GM12874 (cell line): ENCODE results near the gene RBMX2.

Experiments
- CTCF ChIP-seq: IDR thresholded peaks from 2 replicates; pipeline ENCODE4 v1.5.1; 2011; ENCODE audit warnings: low read depth, mild to moderate bottlenecking, control low read depth, low read length, moderate library complexity; ENCODE audit not compliant: insufficient read depth

RBMX2 gene

GRCh38 chrX:130401415-130402207 lies at the start of gene RBMX2:
Gene RBMX2 (plus strand): TSS chrX:130401987. CDS start chrX:130402033, 46 bp downstream.
- no peak for TF ChIP-seq CTCF

GRCh38 chrX:130376077-130376476 lies 25.7 kb upstream of the RBMX2 start:
- TF ChIP-seq CTCF: no peak

GRCh38 chrX:130378024-130378669 lies 23.6 kb upstream of the RBMX2 start:
- TF ChIP-seq CTCF: no peak

GRCh38 chrX:130385520-130385919 lies 16.3 kb upstream of the RBMX2 start, which contains the start of gene GPR119:
Gene GPR119 (minus strand): TSS chrX:130385674. CDS start chrX:130385447, 227 bp downstream.
- TF ChIP-seq CTCF: no peak

GRCh38 chrX:130386408-130386808 lies 15.4 kb upstream of the RBMX2 start:
- no peak for TF ChIP-seq CTCF

GRCh38 chrX:130393451-130394074 lies 8.2 kb upstream of the RBMX2 start:
- peak; percentile 40 for TF ChIP-seq CTCF

GRCh38 chrX:130395341-130395740 lies 6.4 kb upstream of the RBMX2 start:
- no peak for TF ChIP-seq CTCF
